ENCODE results near the gene KRT6B.

GRCh38 chr12:52452101-52452500 is at the start of gene KRT6B:
- TF ChIP-seq SP1 (IDR thresholded peaks at IDR 0.05; ENCODE audit: low read depth) (no peak), CTCF (IDR thresholded peaks at IDR 0.05 in 2 of 3, conservative IDR thresholded peaks at IDR 0.05 in 1 of 3; ENCODE audit: borderline replicate concordance in 1 of 3, insufficient read depth in 1 of 3, low read depth in 2 of 3, low read length in 2 of 3) (no peak), POLR2A (IDR thresholded peaks at IDR 0.05; ENCODE audit: borderline replicate concordance, extremely low read depth, insufficient read depth, insufficient read length) (no peak), CEBPB (IDR thresholded peaks at IDR 0.05; ENCODE audit: low read depth) (no peak), EZH2 (IDR thresholded peaks at IDR 0.05) (no peak), RAD21 (IDR thresholded peaks at IDR 0.05; ENCODE audit: low read depth) (no peak), ZFX (IDR thresholded peaks at IDR 0.05) (no peak), SRF (IDR thresholded peaks at IDR 0.05; ENCODE audit: low read depth) (no peak), ZBTB33 (IDR thresholded peaks at IDR 0.05; ENCODE audit: extremely low read depth, insufficient replicate concordance, low read length) (no peak), MAX (IDR thresholded peaks at IDR 0.05) (no peak), TCF7L2 (IDR thresholded peaks at IDR 0.05; ENCODE audit: borderline replicate concordance, extremely low read depth, insufficient read depth, insufficient read length) (no peak), EZH2phosphoT487 (IDR thresholded peaks at IDR 0.05; ENCODE audit: borderline replicate concordance) (no peak), EGR1 (IDR thresholded peaks at IDR 0.05; ENCODE audit: low read depth) (no peak), POLR2AphosphoS5 (IDR thresholded peaks at IDR 0.05; ENCODE audit: low read depth, low read length) (no peak)
